Upper lobe of right lung (tissue), 1 donor: ENCODE data around the gene HS6ST3. TPM values are rescaled to one million over a fixed set of nuclear protein-coding genes. Genes with fewer than 3 reads are reported as not detected.

ENCODE experiments used
- ATAC-seq: fragments of 200-7000 bp; cut with Tn5 transposase; one replicate; pipeline ENCODE4 v1.9.1; 2020; ENCODE audit warnings: mild to moderate bottlenecking, moderate library complexity
- DNase-seq: peaks from one replicate; pipeline ENCODE4 v3.0.0-alpha.2; 2020
- H3K27ac ChIP-seq: fragments of 200-600 bp; one replicate; pipeline ENCODE4 v1.8.0; 2022
- H3K27me3 ChIP-seq: fragments of 200-600 bp; one replicate; pipeline ENCODE4 v1.8.0; 2022; ENCODE audit warnings: mild to moderate bottlenecking
- H3K36me3 ChIP-seq: fragments of 200-600 bp; one replicate; pipeline ENCODE4 v1.8.0; 2022
- H3K4me1 ChIP-seq: fragments of 200-600 bp; one replicate; pipeline ENCODE4 v1.8.0; 2022
- H3K4me3 ChIP-seq: fragments of 200-600 bp; one replicate; pipeline ENCODE4 v1.8.0; 2022; ENCODE audit warnings: mild to moderate bottlenecking
- H3K9me3 ChIP-seq: fragments of 200-600 bp; one replicate; pipeline ENCODE4 v1.8.0; 2022
- CTCF ChIP-seq: fragments of 200-600 bp; IDR thresholded peaks from one replicate; pipeline ENCODE4 v1.8.0; 2022; ENCODE audit warnings: antibody characterized with exemption
- intact Hi-C: fragments of 100-400 bp; cut with DNase I; formaldehyde crosslinking; loops from one replicate; pipeline ENCODE4 v1.11.0; 2022
- total RNA-seq: library from RNA; stranded (reverse); fragmentation: NEBNext Ultra II Directional; extraction: Animal tissue kit (Norgen Biotek cat#: 25700); gene quantifications from one replicate; pipeline ENCODE4 v1.2.1, GENCODE V29; 2021
- donor health status: DM: no; HTN: yes; CAD: no; lungs with severe emphysema.

Gene HS6ST3
- total RNA-seq, 1 donor from 2014 or later: not detected

GRCh38 chr13:96199315-96199714 lies 109.4 kb downstream of the HS6ST3 start:
- no peaks in the 10 kb centered on the region for H3K4me1 ChIP-seq
- ATAC-seq (no peak), DNase-seq (no peak)
- no peak overlapping the region for H3K4me3 ChIP-seq
- no peaks in the 10 kb centered on the region for H3K36me3 ChIP-seq
- H3K27ac ChIP-seq: no peak overlapping the region
- no peaks in the 10 kb centered on the region for H3K9me3 ChIP-seq
- TF ChIP-seq CTCF: no peak
- no peaks in the 10 kb centered on the region for H3K27me3 ChIP-seq
- intact Hi-C loops: no loop called here

GRCh38 chr13:96200810-96201209 lies 110.9 kb downstream of the HS6ST3 start:
- Histone ChIP-seq H3K27me3 (no peaks in the 10 kb centered on the region), H3K4me3 (no peak overlapping the region), H3K36me3 (no peaks in the 10 kb centered on the region), H3K4me1 (no peaks in the 10 kb centered on the region), H3K27ac (no peak overlapping the region), H3K9me3 (no peaks in the 10 kb centered on the region)
- DNase-seq (no peak), ATAC-seq (no peak)
- intact Hi-C loops: no loop called here
- TF ChIP-seq CTCF: no peak

GRCh38 chr13:96202315-96202714 lies 112.4 kb downstream of the HS6ST3 start:
- Histone ChIP-seq H3K36me3 (no peaks in the 10 kb centered on the region), H3K4me1 (no peaks in the 10 kb centered on the region), H3K9me3 (no peaks in the 10 kb centered on the region), H3K27ac (no peak overlapping the region), H3K4me3 (no peak overlapping the region), H3K27me3 (no peaks in the 10 kb centered on the region)
- DNase-seq (no peak), ATAC-seq (no peak)
- no peak for TF ChIP-seq CTCF
- intact Hi-C loops: no loop called here

- Histone ChIP-seq H3K27ac (no peak overlapping the region), H3K36me3 (no peaks in the 10 kb centered on the region), H3K9me3 (no peaks in the 10 kb centered on the region), H3K27me3 (no peaks in the 10 kb centered on the region), H3K4me1 (no peaks in the 10 kb centered on the region), H3K4me3 (no peak overlapping the region)
- TF ChIP-seq CTCF: no peak
- ATAC-seq (no peak), DNase-seq (no peak)
- intact Hi-C loops: no loop called here
These were observed 113.6 kb downstream of the HS6ST3 start for GRCh38 chr13:96203471-96203870.

- intact Hi-C loops: no loop called here
- ATAC-seq (no peak), DNase-seq (no peak)
These were observed 125.0 kb downstream of the HS6ST3 start for GRCh38 chr13:96214824-96215445.

More at GRCh38 chr13:96214824-96215445, 125.0 kb downstream of the HS6ST3 start:
- Histone ChIP-seq H3K36me3 (no peaks in the 10 kb centered on the region), H3K27ac (no peak overlapping the region), H3K27me3 (no peaks in the 10 kb centered on the region), H3K9me3 (no peaks in the 10 kb centered on the region), H3K4me3 (no peak overlapping the region), H3K4me1 (no peaks in the 10 kb centered on the region)
- no peak for TF ChIP-seq CTCF
